Keratinocyte (primary cell): ENCODE data around the gene TADA2B.

Source experiments
- EZH2 ChIP-seq: IDR thresholded peaks from one replicate; pipeline ENCODE4 v1.6.1; 2012; ENCODE audit warnings: inconsistent platforms, mild to moderate bottlenecking, low read length, moderate library complexity
- TF ChIP-seq, protein P1 (sequence below), 3 experiments: IDR thresholded peaks in 1 of 3; conservative IDR thresholded peaks in 1 of 3; optimal IDR thresholded peaks in 1 of 3; 2 replicates in 2 of 3; 3 replicates in 1 of 3; pipeline versions ENCODE3 to v1.5.1; 2011; ENCODE audit warnings: low read length in 3 of 3, mild to moderate bottlenecking in 3 of 3, moderate library complexity in 2 of 3, control low read depth in 1 of 3, inconsistent platforms in 1 of 3; ENCODE audit not compliant: insufficient read depth in 2 of 3; ENCODE audit errors: extremely low read depth in 1 of 3

DNA sequence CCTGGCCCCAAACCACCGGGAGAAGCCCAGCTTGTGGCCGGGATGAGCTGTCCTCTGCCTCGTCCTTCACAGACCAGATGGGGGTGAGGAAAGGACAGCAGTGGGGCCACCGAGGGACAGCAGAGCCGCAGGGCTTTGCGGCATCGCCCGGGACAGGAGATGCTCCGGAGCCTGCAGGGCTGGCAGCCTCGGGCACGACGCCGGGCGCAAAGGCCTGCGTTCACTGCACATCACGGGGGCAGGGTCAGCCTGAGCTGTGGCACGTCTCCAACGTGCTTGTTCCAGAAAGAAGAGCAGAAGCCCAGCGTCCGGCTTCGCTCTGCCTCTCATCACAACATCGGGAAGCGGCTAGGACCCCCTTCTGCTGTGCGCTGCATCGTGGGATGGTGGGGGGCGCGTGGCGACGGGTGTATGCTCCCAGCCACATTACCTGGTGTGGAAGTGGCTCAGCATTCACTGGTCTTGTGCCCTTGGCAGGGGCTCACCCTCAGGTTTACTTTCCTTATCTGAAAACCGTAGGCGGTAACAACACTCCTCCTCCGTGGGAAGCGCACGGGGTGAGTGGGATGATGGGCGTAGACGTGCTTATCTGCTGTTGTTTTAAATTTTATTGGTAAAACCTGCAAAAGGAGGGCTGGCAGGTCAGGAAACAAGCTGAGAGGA is 7.4 kb downstream of the TADA2B start:
- TF ChIP-seq, protein P1, sequence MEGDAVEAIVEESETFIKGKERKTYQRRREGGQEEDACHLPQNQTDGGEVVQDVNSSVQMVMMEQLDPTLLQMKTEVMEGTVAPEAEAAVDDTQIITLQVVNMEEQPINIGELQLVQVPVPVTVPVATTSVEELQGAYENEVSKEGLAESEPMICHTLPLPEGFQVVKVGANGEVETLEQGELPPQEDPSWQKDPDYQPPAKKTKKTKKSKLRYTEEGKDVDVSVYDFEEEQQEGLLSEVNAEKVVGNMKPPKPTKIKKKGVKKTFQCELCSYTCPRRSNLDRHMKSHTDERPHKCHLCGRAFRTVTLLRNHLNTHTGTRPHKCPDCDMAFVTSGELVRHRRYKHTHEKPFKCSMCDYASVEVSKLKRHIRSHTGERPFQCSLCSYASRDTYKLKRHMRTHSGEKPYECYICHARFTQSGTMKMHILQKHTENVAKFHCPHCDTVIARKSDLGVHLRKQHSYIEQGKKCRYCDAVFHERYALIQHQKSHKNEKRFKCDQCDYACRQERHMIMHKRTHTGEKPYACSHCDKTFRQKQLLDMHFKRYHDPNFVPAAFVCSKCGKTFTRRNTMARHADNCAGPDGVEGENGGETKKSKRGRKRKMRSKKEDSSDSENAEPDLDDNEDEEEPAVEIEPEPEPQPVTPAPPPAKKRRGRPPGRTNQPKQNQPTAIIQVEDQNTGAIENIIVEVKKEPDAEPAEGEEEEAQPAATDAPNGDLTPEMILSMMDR (optimal IDR thresholded peaks at IDR 0.05 in 1 of 3, IDR thresholded peaks at IDR 0.05 in 1 of 3, conservative IDR thresholded peaks at IDR 0.05 in 1 of 3; ENCODE audit: extremely low read depth in 1 of 3, insufficient read depth in 2 of 3, low read length in 3 of 3), result no peak
- TF ChIP-seq EZH2, result no peak
